ENCODE measurements around the gene CSNK1G3. TPM values are rescaled to one million over a fixed set of nuclear protein-coding genes. Genes with fewer than 3 reads are reported as not detected.
"Not testable (repeated sequence)": the region's sequence is repeated elsewhere in the genome, so short reads cannot be mapped to it uniquely, and the experiment has no call there.

Gene CSNK1G3
- total RNA-seq, 1 donor from 2014 or later: 28.5 TPM

DNA sequence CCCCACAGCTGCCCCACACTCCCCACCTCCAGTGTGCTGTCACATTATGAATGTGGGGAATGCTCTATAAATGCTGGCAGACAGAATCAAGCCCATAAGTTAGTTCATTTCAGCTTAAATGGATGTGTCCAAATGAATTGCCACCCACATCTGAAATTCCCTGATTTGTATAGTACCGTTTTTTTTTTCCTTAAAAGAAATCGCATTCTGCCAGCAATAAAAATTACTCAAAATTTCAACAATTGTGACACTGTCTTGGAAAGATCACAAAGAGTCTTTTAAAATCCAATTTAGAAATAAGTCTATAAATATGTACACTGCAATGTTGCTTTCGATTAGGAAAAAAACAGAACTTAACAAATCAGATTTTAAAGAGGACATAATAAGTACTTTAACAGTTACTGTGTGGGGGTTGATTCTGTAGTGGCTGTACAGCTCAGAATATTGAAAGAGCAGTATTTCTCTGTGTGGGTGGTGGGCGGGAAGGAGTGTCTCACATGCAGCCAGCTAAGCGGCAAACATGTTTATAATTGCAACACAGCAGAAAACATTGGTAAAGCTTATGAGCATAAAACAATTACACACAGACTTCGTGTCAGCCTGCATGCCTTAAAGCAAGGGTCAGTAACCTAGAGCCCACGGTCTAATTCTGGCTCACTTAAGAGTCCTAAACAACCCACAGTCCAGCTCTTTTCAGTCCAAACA lies 24.9 kb upstream of the CSNK1G3 start:
- Histone ChIP-seq H3K27ac (peak overlapping the region in 1 of 2 donors; percentile 34), H3K27me3 (no peaks in the 10 kb centered on the region), H3K36me3 (no peaks in the 10 kb centered on the region), H3K9me3 (no peaks in the 10 kb centered on the region), H3K4me3 (peak overlapping the region in 1 of 2 donors; percentile 14), H3K4me1 (peaks cover 0 to 9% of the 10 kb centered on the region in 2 donors)
- TF ChIP-seq, protein P1, sequence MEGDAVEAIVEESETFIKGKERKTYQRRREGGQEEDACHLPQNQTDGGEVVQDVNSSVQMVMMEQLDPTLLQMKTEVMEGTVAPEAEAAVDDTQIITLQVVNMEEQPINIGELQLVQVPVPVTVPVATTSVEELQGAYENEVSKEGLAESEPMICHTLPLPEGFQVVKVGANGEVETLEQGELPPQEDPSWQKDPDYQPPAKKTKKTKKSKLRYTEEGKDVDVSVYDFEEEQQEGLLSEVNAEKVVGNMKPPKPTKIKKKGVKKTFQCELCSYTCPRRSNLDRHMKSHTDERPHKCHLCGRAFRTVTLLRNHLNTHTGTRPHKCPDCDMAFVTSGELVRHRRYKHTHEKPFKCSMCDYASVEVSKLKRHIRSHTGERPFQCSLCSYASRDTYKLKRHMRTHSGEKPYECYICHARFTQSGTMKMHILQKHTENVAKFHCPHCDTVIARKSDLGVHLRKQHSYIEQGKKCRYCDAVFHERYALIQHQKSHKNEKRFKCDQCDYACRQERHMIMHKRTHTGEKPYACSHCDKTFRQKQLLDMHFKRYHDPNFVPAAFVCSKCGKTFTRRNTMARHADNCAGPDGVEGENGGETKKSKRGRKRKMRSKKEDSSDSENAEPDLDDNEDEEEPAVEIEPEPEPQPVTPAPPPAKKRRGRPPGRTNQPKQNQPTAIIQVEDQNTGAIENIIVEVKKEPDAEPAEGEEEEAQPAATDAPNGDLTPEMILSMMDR (IDR thresholded peaks at IDR 0.05): no peak
- no peak for DNase-seq (ENCODE audit: low spot score in 2 of 2)
- intact Hi-C loops (cut with DNase I): no loop called here

DNA sequence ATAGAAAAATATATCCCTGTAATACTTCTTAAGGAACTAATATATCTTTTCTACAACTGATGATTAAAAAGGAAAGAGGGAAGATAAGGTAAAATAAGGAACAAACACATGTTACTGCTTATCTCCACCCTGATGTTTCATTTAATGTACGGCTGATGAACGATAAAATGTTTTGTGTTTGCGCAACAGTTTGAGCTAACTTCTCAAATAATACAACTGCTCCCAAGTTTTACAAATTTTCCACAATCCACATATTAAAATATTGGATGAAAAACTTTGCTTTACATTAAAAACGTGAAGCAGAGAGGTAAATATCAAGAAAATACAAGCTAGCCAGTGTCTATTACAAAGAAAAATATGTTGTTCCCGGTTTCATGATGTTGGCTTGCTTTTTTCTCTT lies 21.0 kb upstream of the CSNK1G3 start:
- Histone ChIP-seq H3K4me1 (no peaks in the 10 kb centered on the region), H3K36me3 (no peaks in the 10 kb centered on the region), H3K27me3 (no peaks in the 10 kb centered on the region), H3K27ac (no peak overlapping the region), H3K9me3 (no peaks in the 10 kb centered on the region), H3K4me3 (no peak overlapping the region)
- no peak for DNase-seq (ENCODE audit: low spot score in 2 of 2)
- intact Hi-C loops (cut with DNase I): no loop called here
- TF ChIP-seq, protein P1 (IDR thresholded peaks at IDR 0.05): no peak

DNA sequence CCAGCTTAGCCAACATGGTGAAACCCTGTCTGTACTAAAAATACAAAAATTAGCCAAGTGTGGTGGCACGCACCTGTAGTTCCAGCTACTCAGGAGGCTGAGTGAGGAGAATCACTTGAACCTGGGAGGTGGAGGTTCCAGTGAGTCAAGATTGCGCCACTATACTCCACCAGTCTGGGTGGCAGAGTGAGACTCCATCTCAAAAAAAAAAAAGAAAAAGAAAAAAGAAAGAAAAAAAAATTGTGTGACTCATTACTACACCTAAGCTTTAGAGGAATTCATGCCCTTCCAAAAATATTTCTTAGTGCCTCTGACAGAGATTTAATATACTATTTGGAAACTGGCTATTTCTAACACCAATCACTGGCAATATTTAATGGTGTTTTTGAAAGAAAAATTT lies 16.8 kb upstream of the CSNK1G3 start:
- H3K4me1 ChIP-seq; intact Hi-C loops (cut with DNase I); H3K9me3 ChIP-seq; H3K27me3 ChIP-seq; H3K27ac ChIP-seq; H3K36me3 ChIP-seq; DNase-seq (ENCODE audit: low spot score in 2 of 2); H3K4me3 ChIP-seq: not testable (repeated sequence)

DNA sequence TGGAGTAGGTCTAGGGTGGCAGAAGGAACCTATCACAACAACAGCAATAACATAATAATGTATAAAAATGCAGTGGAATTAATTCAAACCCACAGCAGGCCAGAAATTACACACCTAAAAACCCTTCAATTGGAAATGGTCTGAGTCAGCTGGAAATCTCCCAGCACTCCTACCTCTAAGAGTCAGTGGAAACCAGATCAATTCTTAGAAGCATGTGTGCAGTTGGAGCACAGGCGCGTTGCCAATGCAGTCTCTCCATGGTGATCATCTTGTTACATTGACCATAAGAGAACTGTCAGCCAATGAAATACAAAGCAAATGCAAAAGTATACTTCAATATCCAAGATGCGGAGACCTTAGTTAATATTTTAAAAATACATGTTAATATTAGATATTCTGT lies 15.1 kb upstream of the CSNK1G3 start:
- Histone ChIP-seq H3K27me3 (no peaks in the 10 kb centered on the region), H3K27ac (no peak overlapping the region), H3K9me3 (no peaks in the 10 kb centered on the region), H3K4me3 (no peak overlapping the region), H3K4me1 (no peaks in the 10 kb centered on the region), H3K36me3 (no peaks in the 10 kb centered on the region)
- DNase-seq (ENCODE audit: low spot score in 2 of 2): no peak
- TF ChIP-seq, protein P1 (IDR thresholded peaks at IDR 0.05): no peak
- intact Hi-C loops (cut with DNase I): no loop called here

DNA sequence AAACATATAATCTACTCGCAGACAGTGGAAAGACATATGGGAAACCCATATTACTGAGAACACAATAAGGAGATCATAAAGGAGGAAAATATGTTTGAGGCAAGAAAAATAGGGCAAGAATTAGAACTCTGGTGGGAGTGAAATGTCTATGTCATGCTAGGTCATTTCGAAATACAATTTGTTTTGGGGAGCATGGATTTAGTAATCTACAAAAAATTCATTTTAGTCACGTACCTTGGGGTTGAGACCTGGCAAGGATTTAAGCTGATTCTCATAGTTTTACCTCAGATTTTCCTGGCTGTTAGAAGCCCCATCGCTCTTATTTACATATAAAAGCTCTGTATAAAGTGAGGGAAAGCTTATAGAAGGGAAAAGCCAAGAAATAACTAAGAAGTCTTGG lies 11.5 kb upstream of the CSNK1G3 start:
- DNase-seq (ENCODE audit: low spot score in 2 of 2): no peak
- Histone ChIP-seq H3K4me1 (no peaks in the 10 kb centered on the region), H3K27ac (no peak overlapping the region), H3K36me3 (no peaks in the 10 kb centered on the region), H3K4me3 (no peak overlapping the region), H3K9me3 (no peaks in the 10 kb centered on the region), H3K27me3 (no peaks in the 10 kb centered on the region)
- TF ChIP-seq, protein P1 (IDR thresholded peaks at IDR 0.05): no peak
- intact Hi-C loops (cut with DNase I): no loop called here

DNA sequence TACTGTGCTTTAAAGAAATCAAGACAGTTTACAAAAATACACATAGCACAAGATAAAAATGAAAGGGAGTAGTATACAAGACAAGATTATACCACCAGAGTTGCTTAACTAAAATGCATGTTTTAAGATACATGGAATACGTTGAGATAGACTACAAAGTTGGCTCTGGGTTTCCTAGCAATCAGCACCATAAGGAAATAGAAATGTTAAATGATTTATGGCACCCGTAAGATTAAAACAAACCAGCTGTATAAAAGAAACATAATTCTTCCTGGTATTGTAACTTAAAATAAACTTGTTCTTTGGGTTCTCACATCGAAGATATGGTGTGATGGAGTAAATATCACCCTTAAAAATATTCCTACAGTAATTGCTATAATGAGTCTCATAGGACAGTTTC lies 9.9 kb upstream of the CSNK1G3 start:
- no peak for DNase-seq (ENCODE audit: low spot score in 2 of 2)
- intact Hi-C loops (cut with DNase I): no loop called here

More for the DNA sequence above, 9.9 kb upstream of the CSNK1G3 start:
- Histone ChIP-seq H3K27ac (no peak overlapping the region), H3K4me3 (no peak overlapping the region), H3K9me3 (no peaks in the 10 kb centered on the region), H3K27me3 (no peaks in the 10 kb centered on the region), H3K36me3 (no peaks in the 10 kb centered on the region), H3K4me1 (no peaks in the 10 kb centered on the region)
- TF ChIP-seq, protein P1 (IDR thresholded peaks at IDR 0.05): no peak

Measured in ascending aorta (tissue), 2 donors.